A549 (cell line): Measurements from ENCODE around the gene NCAM2.

Source experiments
- EP300 ChIP-seq, 2 experiments: fragments of >200 bp; sonication (Bioruptor Twin); formaldehyde crosslinking; IDR thresholded peaks; 2 replicates in 1 of 2; 3 replicates in 1 of 2; pipeline ENCODE4 v1.6.1; 2016 to 2017
- MAX ChIP-seq: IDR thresholded peaks from 2 replicates; pipeline ENCODE4 v1.6.1; 2012
- TF ChIP-seq, protein P1 (sequence below): fragments of >200 bp; sonication (Bioruptor Twin); formaldehyde crosslinking; IDR thresholded peaks from 3 replicates; pipeline ENCODE4 v1.5.1; 2016

GRCh38 chr21:21436012-21436534 is 437.9 kb downstream of the NCAM2 start:
- no peak for TF ChIP-seq MAX
- TF ChIP-seq, protein P1, sequence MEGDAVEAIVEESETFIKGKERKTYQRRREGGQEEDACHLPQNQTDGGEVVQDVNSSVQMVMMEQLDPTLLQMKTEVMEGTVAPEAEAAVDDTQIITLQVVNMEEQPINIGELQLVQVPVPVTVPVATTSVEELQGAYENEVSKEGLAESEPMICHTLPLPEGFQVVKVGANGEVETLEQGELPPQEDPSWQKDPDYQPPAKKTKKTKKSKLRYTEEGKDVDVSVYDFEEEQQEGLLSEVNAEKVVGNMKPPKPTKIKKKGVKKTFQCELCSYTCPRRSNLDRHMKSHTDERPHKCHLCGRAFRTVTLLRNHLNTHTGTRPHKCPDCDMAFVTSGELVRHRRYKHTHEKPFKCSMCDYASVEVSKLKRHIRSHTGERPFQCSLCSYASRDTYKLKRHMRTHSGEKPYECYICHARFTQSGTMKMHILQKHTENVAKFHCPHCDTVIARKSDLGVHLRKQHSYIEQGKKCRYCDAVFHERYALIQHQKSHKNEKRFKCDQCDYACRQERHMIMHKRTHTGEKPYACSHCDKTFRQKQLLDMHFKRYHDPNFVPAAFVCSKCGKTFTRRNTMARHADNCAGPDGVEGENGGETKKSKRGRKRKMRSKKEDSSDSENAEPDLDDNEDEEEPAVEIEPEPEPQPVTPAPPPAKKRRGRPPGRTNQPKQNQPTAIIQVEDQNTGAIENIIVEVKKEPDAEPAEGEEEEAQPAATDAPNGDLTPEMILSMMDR: no peak
- TF ChIP-seq EP300 (IDR thresholded peaks at IDR 0.05): no peak
